ENCODE data around the gene PTPRN2.

Gene PTPRN2

DNA sequence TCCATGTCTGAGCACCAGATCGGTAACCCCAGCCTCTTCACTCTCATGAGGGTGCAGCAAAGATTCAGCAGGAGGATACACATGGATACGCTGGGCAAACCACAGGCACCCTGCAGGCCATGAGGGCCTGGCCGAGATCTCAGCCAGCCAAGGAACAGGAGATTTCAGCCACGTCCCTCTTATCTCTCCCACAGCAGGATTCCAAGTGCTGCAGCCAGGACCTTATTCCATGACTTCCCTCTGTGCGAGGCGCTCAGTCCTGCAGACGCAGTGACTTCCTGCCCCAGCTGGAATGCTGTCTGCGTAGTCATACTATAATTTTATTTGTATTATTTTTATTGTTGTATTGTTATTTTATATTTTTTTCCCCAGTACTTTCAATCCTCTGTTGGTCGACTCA lies 66.8 kb downstream of the PTPRN2 start:
- TF ChIP-seq, protein P1, sequence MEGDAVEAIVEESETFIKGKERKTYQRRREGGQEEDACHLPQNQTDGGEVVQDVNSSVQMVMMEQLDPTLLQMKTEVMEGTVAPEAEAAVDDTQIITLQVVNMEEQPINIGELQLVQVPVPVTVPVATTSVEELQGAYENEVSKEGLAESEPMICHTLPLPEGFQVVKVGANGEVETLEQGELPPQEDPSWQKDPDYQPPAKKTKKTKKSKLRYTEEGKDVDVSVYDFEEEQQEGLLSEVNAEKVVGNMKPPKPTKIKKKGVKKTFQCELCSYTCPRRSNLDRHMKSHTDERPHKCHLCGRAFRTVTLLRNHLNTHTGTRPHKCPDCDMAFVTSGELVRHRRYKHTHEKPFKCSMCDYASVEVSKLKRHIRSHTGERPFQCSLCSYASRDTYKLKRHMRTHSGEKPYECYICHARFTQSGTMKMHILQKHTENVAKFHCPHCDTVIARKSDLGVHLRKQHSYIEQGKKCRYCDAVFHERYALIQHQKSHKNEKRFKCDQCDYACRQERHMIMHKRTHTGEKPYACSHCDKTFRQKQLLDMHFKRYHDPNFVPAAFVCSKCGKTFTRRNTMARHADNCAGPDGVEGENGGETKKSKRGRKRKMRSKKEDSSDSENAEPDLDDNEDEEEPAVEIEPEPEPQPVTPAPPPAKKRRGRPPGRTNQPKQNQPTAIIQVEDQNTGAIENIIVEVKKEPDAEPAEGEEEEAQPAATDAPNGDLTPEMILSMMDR (conservative IDR thresholded peaks at IDR 0.05; ENCODE audit: low read depth, low read length), result no peak

DNA sequence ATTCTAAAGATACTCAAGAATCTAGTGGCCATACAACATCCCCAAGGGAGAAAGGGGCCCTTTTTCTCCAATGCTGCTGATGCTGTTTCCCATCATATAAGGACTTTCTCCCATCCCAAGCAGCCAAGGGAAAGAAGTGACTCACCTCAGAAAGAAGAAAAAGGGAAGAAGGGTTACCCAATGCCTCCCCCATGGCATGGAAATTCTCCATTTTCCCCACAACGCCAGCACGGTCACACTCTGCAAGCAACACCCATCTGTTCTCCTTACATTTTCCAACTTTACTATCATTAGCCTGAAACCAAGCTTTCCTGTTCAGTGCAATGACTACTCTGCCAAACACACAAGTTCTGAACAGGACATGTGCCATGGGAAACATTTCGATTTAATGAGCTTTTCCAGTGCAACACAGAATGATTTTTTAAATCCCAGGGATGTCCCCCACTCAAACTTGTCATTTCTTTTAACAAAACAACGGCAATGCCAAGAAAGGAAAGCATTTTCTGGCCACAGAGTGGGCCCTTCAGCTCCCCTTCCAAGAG lies 67.9 kb downstream of the PTPRN2 start:
- DNase-seq (ENCODE audit: low read depth), result no peak
- H3K4me3 ChIP-seq (ENCODE audit: low read depth, low read length), result no peak overlapping the region
- TF ChIP-seq, protein P1 (conservative IDR thresholded peaks at IDR 0.05; ENCODE audit: low read depth, low read length), result no peak

More for the DNA sequence above, 66.8 kb downstream of the PTPRN2 start:
- DNase-seq (ENCODE audit: low read depth), result peak; percentile 11
- no peak overlapping the region for H3K4me3 ChIP-seq (ENCODE audit: low read depth, low read length)

DNA sequence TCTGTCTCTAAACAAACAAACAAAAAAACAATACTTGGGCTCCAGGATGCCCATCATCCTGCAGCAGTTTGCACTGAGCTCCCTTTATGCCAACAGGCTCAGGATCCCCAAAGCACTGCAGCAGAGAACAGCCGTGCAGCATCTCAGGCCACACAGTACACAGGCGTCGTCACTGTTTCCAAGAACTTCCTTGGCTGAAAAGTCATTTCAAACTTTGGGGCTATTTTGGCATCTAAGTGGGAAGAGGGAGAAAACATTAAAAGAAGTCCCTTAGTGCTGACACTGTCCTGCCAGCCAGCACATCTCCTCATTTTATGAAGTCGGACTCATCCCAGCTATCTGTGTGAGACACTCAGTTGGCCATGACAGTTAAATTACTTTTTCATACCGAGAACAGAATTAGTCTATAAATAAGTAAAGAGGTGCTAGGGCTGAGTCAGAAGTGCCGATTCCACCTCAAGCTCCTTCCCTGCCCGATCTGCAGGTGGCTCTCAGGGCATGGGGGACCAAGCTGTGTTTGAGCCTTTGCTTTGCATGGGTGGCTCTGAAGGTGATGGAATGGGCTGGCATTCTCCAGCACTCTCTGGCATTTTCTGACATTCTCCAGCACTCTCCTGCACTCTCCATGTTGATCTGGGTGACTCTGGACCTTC lies 68.5 kb downstream of the PTPRN2 start:
- no peak for DNase-seq (ENCODE audit: low read depth)
- no peak overlapping the region for H3K4me3 ChIP-seq (ENCODE audit: low read depth, low read length)
- TF ChIP-seq, protein P1 (conservative IDR thresholded peaks at IDR 0.05; ENCODE audit: low read depth, low read length), result no peak

DNA sequence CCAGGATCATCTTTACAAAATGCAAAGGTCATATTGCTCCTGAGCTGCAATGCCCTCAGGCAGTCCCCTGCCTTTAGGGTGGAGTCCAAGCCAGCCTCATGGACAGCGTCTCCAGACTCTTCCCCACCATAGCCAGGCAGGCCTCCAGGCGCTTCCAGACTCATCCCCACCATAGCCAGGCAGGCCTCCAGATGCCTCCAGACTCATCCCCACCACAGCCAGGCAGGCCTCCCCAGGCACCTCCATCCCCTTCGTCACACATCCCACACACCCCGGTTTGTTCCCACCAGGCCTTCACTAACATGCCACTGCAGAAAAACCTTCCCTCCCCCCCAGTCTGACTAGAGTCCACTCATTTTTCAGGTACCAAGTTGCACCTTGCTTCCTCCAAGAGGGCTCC lies 70.1 kb downstream of the PTPRN2 start:
- no peak overlapping the region for H3K4me3 ChIP-seq (ENCODE audit: low read depth, low read length)
- TF ChIP-seq, protein P1 (conservative IDR thresholded peaks at IDR 0.05; ENCODE audit: low read depth, low read length), result no peak
- DNase-seq (ENCODE audit: low read depth), result no peak

DNA sequence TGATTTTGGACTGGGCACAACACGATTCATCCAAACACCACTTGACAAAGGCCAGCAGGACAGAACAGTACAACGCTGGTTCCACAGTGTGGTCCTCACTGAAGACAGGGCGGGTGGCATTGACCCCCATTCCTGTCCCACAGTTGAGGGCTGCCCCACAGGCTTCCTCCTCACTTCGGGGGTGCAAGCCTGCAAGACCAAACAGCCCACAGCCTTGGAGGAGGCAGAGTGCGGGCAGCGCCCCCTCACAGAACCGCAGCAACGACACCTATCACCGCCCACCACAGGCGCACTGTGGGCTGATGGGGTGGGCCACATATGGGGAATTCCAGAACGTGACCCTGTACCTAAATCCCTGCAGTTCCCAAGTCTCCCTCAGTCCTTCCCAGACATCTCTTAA lies 70.6 kb downstream of the PTPRN2 start:
- TF ChIP-seq, protein P1 (conservative IDR thresholded peaks at IDR 0.05; ENCODE audit: low read depth, low read length), result no peak
- H3K4me3 ChIP-seq (ENCODE audit: low read depth, low read length), result no peak overlapping the region
- DNase-seq (ENCODE audit: low read depth), result no peak

DNA sequence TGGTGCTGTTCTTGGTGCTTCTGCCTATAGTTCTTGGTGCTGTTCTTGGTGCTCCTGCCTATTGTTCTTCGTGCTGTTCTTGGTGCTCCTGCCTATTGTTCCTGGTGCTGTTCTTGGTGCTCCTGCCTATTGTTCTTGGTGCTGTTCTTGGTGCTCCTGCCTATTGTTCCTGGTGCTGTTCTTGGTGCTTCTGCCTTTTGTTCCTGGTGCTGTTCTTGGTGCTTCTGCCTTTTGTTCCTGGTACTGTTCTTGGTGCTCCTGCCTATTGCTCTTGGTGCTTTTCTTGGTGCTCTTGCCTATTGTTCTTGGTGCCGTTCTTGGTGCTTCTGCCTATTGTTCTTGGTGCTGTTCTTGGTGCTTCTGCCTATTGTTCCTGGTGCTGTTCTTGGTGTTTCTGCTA lies 71.1 kb downstream of the PTPRN2 start:
- no peak overlapping the region for H3K4me3 ChIP-seq (ENCODE audit: low read depth, low read length)
- DNase-seq (ENCODE audit: low read depth), result no peak
- TF ChIP-seq, protein P1 (conservative IDR thresholded peaks at IDR 0.05; ENCODE audit: low read depth, low read length), result no peak

DNA sequence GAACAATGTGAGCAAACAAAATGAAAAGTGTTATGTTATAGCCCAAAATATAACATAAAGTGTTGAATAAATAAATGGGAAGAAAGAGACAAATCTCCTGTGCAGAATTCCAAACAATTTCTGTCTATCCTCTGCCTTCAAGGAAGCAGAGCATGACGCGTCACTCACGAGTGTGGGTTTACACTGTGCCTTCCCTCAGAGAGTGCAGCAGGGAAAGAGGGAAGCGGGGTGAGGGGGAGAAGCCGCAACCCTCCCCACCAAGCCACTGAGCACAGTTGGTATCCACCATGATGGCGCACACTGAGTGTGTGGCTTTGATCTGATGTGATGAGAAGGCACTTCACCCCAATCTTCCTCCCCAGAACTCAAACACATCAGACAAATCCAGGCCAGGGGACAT lies 74.8 kb downstream of the PTPRN2 start:
- H3K4me3 ChIP-seq (ENCODE audit: low read depth, low read length), result no peak overlapping the region
- TF ChIP-seq, protein P1 (conservative IDR thresholded peaks at IDR 0.05; ENCODE audit: low read depth, low read length), result no peak
- no peak for DNase-seq (ENCODE audit: low read depth)

Measured in choroid plexus epithelial cell (primary cell).